Adrenal gland (tissue), 5 donors: Measurements from ENCODE around the gene TRAPPC6A.

Experiments
- POLR2A ChIP-seq, 2 donors: fragments of 450-650 bp; IDR thresholded peaks; one replicate each; pipeline ENCODE4 v1.6.1; 2017; ENCODE audit warnings: antibody characterized with exemption in 2 of 2, mild to moderate bottlenecking in 2 of 2, moderate library complexity in 1 of 2
- TF ChIP-seq, protein P1 (sequence below), 6 experiments: fragments of 450-650 bp in 4 of 6; fragments of 200-600 bp in 2 of 6; sonication (generic) in 1 of 6; IDR thresholded peaks; 1 replicate in 5 of 6; 2 replicates in 1 of 6; pipeline versions ENCODE4 v1.5.1 to v1.8.0; 2016 to 2021; ENCODE audit warnings: antibody characterized with exemption in 6 of 6, mild to moderate bottlenecking in 2 of 6, moderate library complexity in 1 of 6
- donor health status: DM: no; HTN: no; CAD: no.

DNA sequence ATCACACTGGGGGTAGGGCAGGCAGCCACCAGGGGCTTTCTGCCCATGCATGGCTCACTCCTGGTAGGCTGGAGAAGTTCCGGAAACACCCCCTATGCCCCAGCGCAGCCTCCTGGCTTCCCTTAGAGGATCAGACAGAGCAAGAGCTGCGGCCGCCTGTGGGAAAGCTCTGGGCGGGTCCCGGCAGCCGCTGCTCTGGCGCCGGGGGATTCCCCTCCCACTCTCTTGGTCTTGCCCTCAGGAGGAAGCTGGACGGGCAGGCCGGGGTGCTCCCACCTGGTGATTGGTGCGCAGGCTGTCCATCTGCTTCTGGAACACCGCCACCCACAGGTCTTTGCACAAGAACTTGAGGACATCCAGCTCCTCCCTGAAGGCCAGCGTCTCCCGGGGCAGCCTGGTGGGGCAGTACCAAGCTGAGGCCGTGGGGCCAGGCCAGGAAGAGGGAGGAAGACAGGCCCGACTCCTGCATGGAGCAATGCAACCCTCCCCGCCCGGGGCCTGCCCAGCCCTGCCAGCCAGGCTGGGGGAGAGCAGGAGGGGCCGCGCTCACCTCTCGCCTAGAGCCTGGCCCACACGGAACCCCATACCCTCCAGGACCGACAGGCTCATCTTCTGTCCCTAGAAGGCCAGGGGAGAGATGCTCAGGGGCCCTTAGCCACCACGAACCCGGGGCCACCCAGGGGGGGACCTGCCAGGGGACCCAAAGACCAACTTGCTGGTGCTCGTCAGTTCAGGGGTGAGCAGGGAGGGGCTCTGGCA, 13.3 kb downstream of the TRAPPC6A start:
- TF ChIP-seq POLR2A (IDR thresholded peaks at IDR 0.05): no peak
- TF ChIP-seq, protein P1, sequence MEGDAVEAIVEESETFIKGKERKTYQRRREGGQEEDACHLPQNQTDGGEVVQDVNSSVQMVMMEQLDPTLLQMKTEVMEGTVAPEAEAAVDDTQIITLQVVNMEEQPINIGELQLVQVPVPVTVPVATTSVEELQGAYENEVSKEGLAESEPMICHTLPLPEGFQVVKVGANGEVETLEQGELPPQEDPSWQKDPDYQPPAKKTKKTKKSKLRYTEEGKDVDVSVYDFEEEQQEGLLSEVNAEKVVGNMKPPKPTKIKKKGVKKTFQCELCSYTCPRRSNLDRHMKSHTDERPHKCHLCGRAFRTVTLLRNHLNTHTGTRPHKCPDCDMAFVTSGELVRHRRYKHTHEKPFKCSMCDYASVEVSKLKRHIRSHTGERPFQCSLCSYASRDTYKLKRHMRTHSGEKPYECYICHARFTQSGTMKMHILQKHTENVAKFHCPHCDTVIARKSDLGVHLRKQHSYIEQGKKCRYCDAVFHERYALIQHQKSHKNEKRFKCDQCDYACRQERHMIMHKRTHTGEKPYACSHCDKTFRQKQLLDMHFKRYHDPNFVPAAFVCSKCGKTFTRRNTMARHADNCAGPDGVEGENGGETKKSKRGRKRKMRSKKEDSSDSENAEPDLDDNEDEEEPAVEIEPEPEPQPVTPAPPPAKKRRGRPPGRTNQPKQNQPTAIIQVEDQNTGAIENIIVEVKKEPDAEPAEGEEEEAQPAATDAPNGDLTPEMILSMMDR (IDR thresholded peaks at IDR 0.05): no peak
